SK-N-SH treated with all-trans-retinoic acid at 6 μM for 48 hours (cell line): ENCODE results near the gene SHOX.

Experiments
- ATAC-seq: fragments of 200-7000 bp; cut with Tn5 transposase; 3 replicates; pipeline ENCODE4 v1.9.1; 2020; ENCODE audit warnings: mild to moderate bottlenecking, moderate library complexity
- ARNTL ChIP-seq: fragments of 450-650 bp; formaldehyde crosslinking; IDR thresholded peaks from 2 replicates; pipeline ENCODE4 v1.5.0; 2020; ENCODE audit warnings: low read depth, mild to moderate bottlenecking, moderate library complexity, borderline replicate concordance
- BACH2 ChIP-seq: fragments of 250-450 bp; sonication (Bioruptor Pico); IDR thresholded peaks from 2 replicates; pipeline ENCODE4 v1.9.0; 2021; ENCODE audit warnings: mild to moderate bottlenecking, borderline replicate concordance
- CREB5 ChIP-seq: fragments of 250-450 bp; sonication (Bioruptor Pico); IDR thresholded peaks from 2 replicates; pipeline ENCODE4 v1.5.1; 2020; ENCODE audit warnings: low read depth, mild to moderate bottlenecking, moderate library complexity
- CSDC2 ChIP-seq: fragments of 250-450 bp; sonication (Bioruptor Pico); IDR thresholded peaks from 2 replicates; pipeline ENCODE4 v1.5.0; 2020; ENCODE audit warnings: mild to moderate bottlenecking, moderate library complexity
- CSRNP3 ChIP-seq: fragments of 250-450 bp; sonication (Bioruptor Pico); IDR thresholded peaks from 2 replicates; pipeline ENCODE4 v1.5.1; 2021; ENCODE audit warnings: mild to moderate bottlenecking, moderate library complexity
- ESRRG ChIP-seq: fragments of 250-450 bp; sonication (Bioruptor Pico); IDR thresholded peaks from 2 replicates; pipeline ENCODE4 v1.6.1; 2021; ENCODE audit warnings: mild to moderate bottlenecking
- GLIS3 ChIP-seq: fragments of 250-450 bp; sonication (Bioruptor Pico); IDR thresholded peaks from 2 replicates; pipeline ENCODE4 v1.5.0; 2020; ENCODE audit warnings: mild to moderate bottlenecking, moderate library complexity
- ISL1 ChIP-seq: fragments of 250-450 bp; sonication (Bioruptor Pico); IDR thresholded peaks from 2 replicates; pipeline ENCODE4 v2.1.2; 2022; ENCODE audit warnings: mild to moderate bottlenecking, moderate library complexity
- OSR1 ChIP-seq: fragments of 250-450 bp; sonication (Bioruptor Pico); IDR thresholded peaks from 2 replicates; pipeline ENCODE4 v1.8.0; 2022; ENCODE audit warnings: moderate library complexity, mild to moderate bottlenecking, inconsistent platforms
- POU6F1 ChIP-seq: fragments of 250-450 bp; sonication (Bioruptor Pico); IDR thresholded peaks from 2 replicates; pipeline ENCODE4 v1.8.0; 2021; ENCODE audit warnings: low read depth, mild to moderate bottlenecking, moderate library complexity, borderline replicate concordance
- RARB ChIP-seq: fragments of 250-450 bp; sonication (Bioruptor Pico); IDR thresholded peaks from 2 replicates; pipeline ENCODE4 v1.8.0; 2021; ENCODE audit warnings: mild to moderate bottlenecking, moderate library complexity
- TCF4 ChIP-seq: fragments of 250-450 bp; sonication (Bioruptor Pico); IDR thresholded peaks from 2 replicates; pipeline ENCODE4 v1.8.0; 2021; ENCODE audit warnings: mild to moderate bottlenecking, moderate library complexity, borderline replicate concordance
- TOX ChIP-seq: fragments of 250-450 bp; sonication (Bioruptor Pico); IDR thresholded peaks from 2 replicates; pipeline ENCODE4 v1.8.0; 2021; ENCODE audit warnings: mild to moderate bottlenecking, moderate library complexity, borderline replicate concordance
- TSHZ2 ChIP-seq: fragments of 250-450 bp; sonication (Bioruptor Pico); IDR thresholded peaks from 2 replicates; pipeline ENCODE4 v1.5.0; 2020; ENCODE audit warnings: mild to moderate bottlenecking, moderate library complexity
- ZC3H10 ChIP-seq: fragments of 250-450 bp; sonication (Bioruptor Pico); IDR thresholded peaks from 2 replicates; pipeline ENCODE4 v1.5.1; 2021; ENCODE audit warnings: mild to moderate bottlenecking, moderate library complexity
- ZFP3 ChIP-seq: fragments of 250-450 bp; sonication (Bioruptor Pico); IDR thresholded peaks from 2 replicates; pipeline ENCODE4 v1.5.0; 2020; ENCODE audit warnings: mild to moderate bottlenecking, moderate library complexity
- ZFP30 ChIP-seq: fragments of 450-650 bp; formaldehyde crosslinking; IDR thresholded peaks from 2 replicates; pipeline ENCODE4 v1.5.0; 2022; ENCODE audit warnings: mild to moderate bottlenecking, moderate library complexity
- ZNF565 ChIP-seq: fragments of 450-650 bp; formaldehyde crosslinking; conservative IDR thresholded peaks from 2 replicates; pipeline ENCODE4 v1.5.0; 2020; ENCODE audit warnings: low read depth, mild to moderate bottlenecking, moderate library complexity
- ZNF70 ChIP-seq: fragments of 450-650 bp; formaldehyde crosslinking; IDR thresholded peaks from 2 replicates; pipeline ENCODE4 v1.5.0; 2020; ENCODE audit warnings: mild to moderate bottlenecking, moderate library complexity
- ZNF8 ChIP-seq: fragments of 450-650 bp; formaldehyde crosslinking; IDR thresholded peaks from 2 replicates; pipeline ENCODE4 v1.5.0; 2020; ENCODE audit warnings: mild to moderate bottlenecking, moderate library complexity

Gene SHOX

GRCh38 chrX:627995-628394 is 2.6 kb upstream of the SHOX start:
- TF ChIP-seq TSHZ2 (CRISPR knock-in tag) = no peak
- no peak for TF ChIP-seq POU6F1 (CRISPR knock-in tag)
- no peak for TF ChIP-seq ZNF8 (CRISPR knock-in tag)
- no peak for TF ChIP-seq TCF4 (CRISPR knock-in tag)
- no peak for TF ChIP-seq ZFP30 (CRISPR knock-in tag)
- TF ChIP-seq ZC3H10 (CRISPR knock-in tag) = no peak
- no peak for TF ChIP-seq ESRRG (CRISPR knock-in tag)
- TF ChIP-seq BACH2 (CRISPR knock-in tag) = no peak
- TF ChIP-seq ISL1 (CRISPR knock-in tag) = no peak
- TF ChIP-seq TOX = no peak
- TF ChIP-seq ARNTL = no peak
- no peak for TF ChIP-seq RARB (CRISPR knock-in tag)
- no peak for TF ChIP-seq CSRNP3 (CRISPR knock-in tag)
- TF ChIP-seq ZNF70 (CRISPR knock-in tag) = no peak
- no peak for TF ChIP-seq CSDC2 (CRISPR knock-in tag)
- no peak for TF ChIP-seq ZNF565 (CRISPR knock-in tag)
- no peak for TF ChIP-seq GLIS3 (CRISPR knock-in tag)
- no peak for TF ChIP-seq ZFP3 (CRISPR knock-in tag)
- no peak for TF ChIP-seq OSR1 (CRISPR knock-in tag)
- no peak for TF ChIP-seq CREB5 (CRISPR knock-in tag)
- no peak for ATAC-seq

GRCh38 chrX:629230-630006 is 1.2 kb upstream of the SHOX start:
- no peak for TF ChIP-seq TSHZ2 (CRISPR knock-in tag)
- TF ChIP-seq ZNF565 (CRISPR knock-in tag) = no peak
- no peak for TF ChIP-seq ARNTL
- no peak for TF ChIP-seq ZNF8 (CRISPR knock-in tag)
- TF ChIP-seq ZNF70 (CRISPR knock-in tag) = no peak
- TF ChIP-seq ZFP3 (CRISPR knock-in tag) = no peak
- no peak for TF ChIP-seq BACH2 (CRISPR knock-in tag)
- ATAC-seq = no peak
